Activated CD4-positive, alpha-beta T cell treated with anti-CD3 and anti-CD28 coated beads, Interleukin-2, amount 10 ng/mL, durations not matched to agents 7 days and 5 days (primary cell): ENCODE measurements around the gene PSME4. TPM values are rescaled to one million over a fixed set of nuclear protein-coding genes. Genes with fewer than 3 reads are reported as not detected.
"Not testable (repeated sequence)": the region's sequence is repeated elsewhere in the genome, so short reads cannot be mapped to it uniquely, and the experiment has no call there.

Source experiments
- CTCF ChIA-PET: fragments of 350-600 bp; sonication (Branson Sonifier 250); formaldehyde crosslinking; loops from one replicate; lab custom pipeline; 2021; ENCODE audit warnings: antibody characterized with exemption; lab: Charles Lee
- POLR2A ChIA-PET: fragments of 350-600 bp; sonication (Branson Sonifier 250); formaldehyde crosslinking; loops from one replicate; lab custom pipeline; 2021; ENCODE audit warnings: antibody characterized with exemption; lab: Charles Lee
- DNase-seq: peaks from one replicate; pipeline ENCODE4 v3.0.0-alpha.2; 2020
- H3K27ac Mint-ChIP-seq: one replicate; pipeline ENCODE4 v1.8.0; 2021; ENCODE audit warnings: mild to moderate bottlenecking, moderate library complexity, mixed read lengths
- H3K27me3 Mint-ChIP-seq: one replicate; pipeline ENCODE4 v1.8.0; 2021; ENCODE audit warnings: mixed read lengths
- H3K36me3 Mint-ChIP-seq: one replicate; pipeline ENCODE4 v1.8.0; 2021; ENCODE audit warnings: low read depth, mixed read lengths
- H3K4me1 Mint-ChIP-seq: one replicate; pipeline ENCODE4 v1.8.0; 2021; ENCODE audit warnings: mixed read lengths
- H3K4me3 Mint-ChIP-seq: one replicate; pipeline ENCODE4 v1.8.0; 2021; ENCODE audit warnings: mild to moderate bottlenecking, moderate library complexity, mixed read lengths
- H3K9me3 Mint-ChIP-seq: one replicate; pipeline ENCODE4 v1.8.0; 2021; ENCODE audit warnings: mixed read lengths
- total RNA-seq, 2 experiments: library from RNA; stranded (reverse); gene quantifications; one replicate each; pipeline ENCODE4 v1.2.3, GENCODE V29; 2021

PSME4 gene
- total RNA-seq, 2 experiments from 2014 or later: 46.7 to 50.2 TPM

- H3K27me3 Mint-ChIP-seq: no peaks in the 10 kb centered on the region
- no peak overlapping the region for H3K27ac Mint-ChIP-seq
- H3K4me1 Mint-ChIP-seq: peaks cover 23% of the 10 kb centered on the region
- POLR2A ChIA-PET: no interaction called here
- no peak for DNase-seq
- peaks cover 31% of the 10 kb centered on the region for H3K36me3 Mint-ChIP-seq
- no peak overlapping the region for H3K4me3 Mint-ChIP-seq
- CTCF ChIA-PET: no interaction called here
- no peaks in the 10 kb centered on the region for H3K9me3 Mint-ChIP-seq
Observed at GRCh38 chr2:53949457-53949856, 21.3 kb downstream of the PSME4 start.

- ChIA-PET CTCF (interaction anchor here (1.6 kb wide), 1 partner anchor 24 kb away, joined by 3 read pairs; no protein-coding TSS in a partner anchor), POLR2A (interaction anchor here (0.6 kb wide), 1 partner anchor 665 kb away, joined by 3 read pairs; no protein-coding TSS in a partner anchor)
- H3K4me1 Mint-ChIP-seq: peaks cover 23% of the 10 kb centered on the region
- H3K4me3 Mint-ChIP-seq: no peak overlapping the region
- no peak for DNase-seq
- H3K36me3 Mint-ChIP-seq: peaks cover 40% of the 10 kb centered on the region
- no peaks in the 10 kb centered on the region for H3K9me3 Mint-ChIP-seq
- H3K27ac Mint-ChIP-seq: no peak overlapping the region
- no peaks in the 10 kb centered on the region for H3K27me3 Mint-ChIP-seq
Observed at GRCh38 chr2:53945538-53945937, 25.3 kb downstream of the PSME4 start.

GRCh38 chr2:53944542-53944941, 26.3 kb downstream of the PSME4 start:
- ChIA-PET CTCF (interaction anchor here (1.0 to 1.6 kb wide), 2 partner anchors 10 to 25 kb away, joined by 3 to 5 read pairs; no protein-coding TSS in a partner anchor), POLR2A (interaction anchor here (0.6 kb wide), 1 partner anchor 1173 kb away, joined by 3 read pairs; no protein-coding TSS in a partner anchor)
- Mint-ChIP-seq H3K27me3 (no peaks in the 10 kb centered on the region), H3K4me1 (peaks cover 17% of the 10 kb centered on the region), H3K27ac (no peak overlapping the region), H3K4me3 (no peak overlapping the region), H3K9me3 (no peaks in the 10 kb centered on the region), H3K36me3 (peaks cover 47% of the 10 kb centered on the region)
- DNase-seq: no peak

GRCh38 chr2:53942280-53942679, 28.5 kb downstream of the PSME4 start:
- POLR2A ChIA-PET: no interaction called here
- peaks cover 43% of the 10 kb centered on the region for H3K36me3 Mint-ChIP-seq
- CTCF ChIA-PET: no interaction called here

GRCh38 chr2:53941749-53942148, 29.0 kb downstream of the PSME4 start:
- no peak overlapping the region for H3K4me3 Mint-ChIP-seq
- no peaks in the 10 kb centered on the region for H3K27me3 Mint-ChIP-seq
- H3K36me3 Mint-ChIP-seq: peaks cover 43% of the 10 kb centered on the region
- DNase-seq: no peak
- no peak overlapping the region for H3K27ac Mint-ChIP-seq
- H3K9me3 Mint-ChIP-seq: no peaks in the 10 kb centered on the region
- H3K4me1 Mint-ChIP-seq: peaks cover 12% of the 10 kb centered on the region
- ChIA-PET POLR2A (no interaction called here), CTCF (no interaction called here)

More at GRCh38 chr2:53942280-53942679, 28.5 kb downstream of the PSME4 start:
- no peak for DNase-seq
- H3K27ac Mint-ChIP-seq: no peak overlapping the region
- H3K4me3 Mint-ChIP-seq: no peak overlapping the region
- H3K27me3 Mint-ChIP-seq: no peaks in the 10 kb centered on the region
- H3K4me1 Mint-ChIP-seq: peaks cover 12% of the 10 kb centered on the region
- H3K9me3 Mint-ChIP-seq: no peaks in the 10 kb centered on the region

- CTCF ChIA-PET: no interaction called here
Observed at GRCh38 chr2:53939656-53940055, 31.1 kb downstream of the PSME4 start.

GRCh38 chr2:53938904-53939303, 31.9 kb downstream of the PSME4 start:
- H3K4me3 Mint-ChIP-seq: no peak overlapping the region
- H3K27me3 Mint-ChIP-seq: no peaks in the 10 kb centered on the region
- peaks cover 47% of the 10 kb centered on the region for H3K36me3 Mint-ChIP-seq
- ChIA-PET CTCF (no interaction called here), POLR2A (no interaction called here)
- no peaks in the 10 kb centered on the region for H3K9me3 Mint-ChIP-seq
- peaks cover 3% of the 10 kb centered on the region for H3K4me1 Mint-ChIP-seq
- no peak overlapping the region for H3K27ac Mint-ChIP-seq
- no peak for DNase-seq

More at GRCh38 chr2:53939656-53940055, 31.1 kb downstream of the PSME4 start:
- Mint-ChIP-seq H3K27ac (no peak overlapping the region), H3K9me3 (no peaks in the 10 kb centered on the region), H3K4me1 (peaks cover 3% of the 10 kb centered on the region), H3K36me3 (peaks cover 41% of the 10 kb centered on the region), H3K27me3 (no peaks in the 10 kb centered on the region), H3K4me3 (no peak overlapping the region)
- POLR2A ChIA-PET: no interaction called here
- DNase-seq: no peak

GRCh38 chr2:53933329-53933728, 37.5 kb downstream of the PSME4 start:
- CTCF ChIA-PET: interaction anchor here (1.4 kb wide), 1 partner anchor 8 kb away, joined by 7 read pairs; no protein-coding TSS in a partner anchor
- H3K4me1 Mint-ChIP-seq: peaks cover 5% of the 10 kb centered on the region
- no peaks in the 10 kb centered on the region for H3K9me3 Mint-ChIP-seq
- H3K36me3 Mint-ChIP-seq: peaks cover 59% of the 10 kb centered on the region
- POLR2A ChIA-PET: no interaction called here
- no peak for DNase-seq
- H3K27me3 Mint-ChIP-seq: no peaks in the 10 kb centered on the region
- peak overlapping the region; percentile 10 for H3K27ac Mint-ChIP-seq
- H3K4me3 Mint-ChIP-seq: no peak overlapping the region

GRCh38 chr2:53926321-53926720, 44.5 kb downstream of the PSME4 start:
- H3K9me3 Mint-ChIP-seq, DNase-seq, CTCF ChIA-PET, H3K4me1 Mint-ChIP-seq, H3K27ac Mint-ChIP-seq, H3K4me3 Mint-ChIP-seq, POLR2A ChIA-PET, H3K27me3 Mint-ChIP-seq: not testable (repeated sequence)
- peaks cover 52% of the 10 kb centered on the region for H3K36me3 Mint-ChIP-seq

GRCh38 chr2:53913721-53914120, 57.1 kb downstream of the PSME4 start:
- Mint-ChIP-seq H3K9me3 (no peaks in the 10 kb centered on the region), H3K4me3 (no peak overlapping the region), H3K27me3 (no peaks in the 10 kb centered on the region), H3K27ac (peak overlapping the region; percentile 61), H3K4me1 (peaks cover 9% of the 10 kb centered on the region), H3K36me3 (peaks cover 27% of the 10 kb centered on the region)
- ChIA-PET CTCF (no interaction called here), POLR2A (interaction anchor here (0.7 kb wide), 1 partner anchor 57 kb away, joined by 3 read pairs; no protein-coding TSS in a partner anchor)
- DNase-seq: peak; percentile 35

GRCh38 chr2:53911434-53912189, 59.2 kb downstream of the PSME4 start:
- Mint-ChIP-seq H3K27me3 (no peaks in the 10 kb centered on the region), H3K27ac (no peak overlapping the region), H3K4me3 (no peak overlapping the region), H3K36me3 (peaks cover 38% of the 10 kb centered on the region), H3K4me1 (peaks cover 9% of the 10 kb centered on the region), H3K9me3 (no peaks in the 10 kb centered on the region)
- POLR2A ChIA-PET: no interaction called here
- DNase-seq: no peak
- CTCF ChIA-PET: no interaction called here

- Mint-ChIP-seq H3K27me3 (no peaks in the 10 kb centered on the region), H3K9me3 (no peaks in the 10 kb centered on the region), H3K36me3 (peaks cover 41% of the 10 kb centered on the region), H3K27ac (no peak overlapping the region), H3K4me1 (no peaks in the 10 kb centered on the region), H3K4me3 (no peak overlapping the region)
- DNase-seq: no peak
- CTCF ChIA-PET: no interaction called here
- POLR2A ChIA-PET: no interaction called here
Observed at GRCh38 chr2:53907582-53907981, 63.2 kb downstream of the PSME4 start.

- H3K36me3 Mint-ChIP-seq: peaks cover 42% of the 10 kb centered on the region
- no peaks in the 10 kb centered on the region for H3K9me3 Mint-ChIP-seq
- no peak overlapping the region for H3K4me3 Mint-ChIP-seq
- POLR2A ChIA-PET: no interaction called here
- no peaks in the 10 kb centered on the region for H3K4me1 Mint-ChIP-seq
- no peak overlapping the region for H3K27ac Mint-ChIP-seq
- CTCF ChIA-PET: no interaction called here
- no peaks in the 10 kb centered on the region for H3K27me3 Mint-ChIP-seq
- DNase-seq: no peak
Observed at GRCh38 chr2:53905396-53905795, 65.4 kb downstream of the PSME4 start.
